ENCODE results near the gene SCRN1. TPM values are rescaled to one million over a fixed set of nuclear protein-coding genes. Genes with fewer than 3 reads are reported as not detected.

SCRN1 gene
- total and polyA plus RNA-seq, 2 of the 13 experiments (the other 11 are each of a cell fraction or from before 2014, with no cell fraction given) = 43.2 to 49.8 TPM

GRCh38 chr7:29989257-29989995 lies at the start of gene SCRN1 (continued):
- TF ChIP-seq, protein P1, sequence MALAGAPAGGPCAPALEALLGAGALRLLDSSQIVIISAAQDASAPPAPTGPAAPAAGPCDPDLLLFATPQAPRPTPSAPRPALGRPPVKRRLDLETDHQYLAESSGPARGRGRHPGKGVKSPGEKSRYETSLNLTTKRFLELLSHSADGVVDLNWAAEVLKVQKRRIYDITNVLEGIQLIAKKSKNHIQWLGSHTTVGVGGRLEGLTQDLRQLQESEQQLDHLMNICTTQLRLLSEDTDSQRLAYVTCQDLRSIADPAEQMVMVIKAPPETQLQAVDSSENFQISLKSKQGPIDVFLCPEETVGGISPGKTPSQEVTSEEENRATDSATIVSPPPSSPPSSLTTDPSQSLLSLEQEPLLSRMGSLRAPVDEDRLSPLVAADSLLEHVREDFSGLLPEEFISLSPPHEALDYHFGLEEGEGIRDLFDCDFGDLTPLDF (CRISPR knock-in tag; IDR thresholded peaks at IDR 0.05) = no peak; the same call in 1 of the 2 replicates
- TF ChIP-seq EED (CRISPR knock-in tag; IDR thresholded peaks at IDR 0.05) (no peak; the same call in 1 of the 2 replicates), SP5 (CRISPR knock-in tag; IDR thresholded peaks at IDR 0.05; ENCODE audit: borderline replicate concordance, low read depth) (no peak), ZNF772 (CRISPR knock-in tag; IDR thresholded peaks at IDR 0.05) (no peak; the same call in 1 of the 2 replicates), SKIL (CRISPR knock-in tag; IDR thresholded peaks at IDR 0.05; ENCODE audit: borderline replicate concordance) (no peak), ZNF329 (CRISPR knock-in tag; IDR thresholded peaks at IDR 0.05; ENCODE audit: low read depth) (no peak; the same call in 1 of the 2 replicates), AGO1 (IDR thresholded peaks at IDR 0.05; ENCODE audit: low read depth, low read length, poor library complexity, severe bottlenecking) (no peak), TRIM24 (CRISPR knock-in tag; IDR thresholded peaks at IDR 0.05) (no peak), CAMTA2 (CRISPR knock-in tag; IDR thresholded peaks at IDR 0.05; ENCODE audit: borderline replicate concordance) (0 out of 2 replicates have a peak, but pooled peaks have one; percentile 55), ZNF781 (CRISPR knock-in tag; IDR thresholded peaks at IDR 0.05; ENCODE audit: borderline replicate concordance, not compliant biosample characterization) (no peak), PBX2 (CRISPR knock-in tag; IDR thresholded peaks at IDR 0.05) (no peak), GTF3A (CRISPR knock-in tag; conservative IDR thresholded peaks at IDR 0.05) (no peak), MLLT10 (CRISPR knock-in tag; IDR thresholded peaks at IDR 0.05) (no peak), SOX6 (IDR thresholded peaks at IDR 0.05) (no peak), SOX6 (CRISPR knock-in tag; IDR thresholded peaks at IDR 0.05) (no peak), TARDBP (CRISPR knock-in tag; IDR thresholded peaks at IDR 0.05) (no peak), ZBTB4 (CRISPR knock-in tag; IDR thresholded peaks at IDR 0.05; ENCODE audit: borderline replicate concordance) (no peak), ZNF597 (CRISPR knock-in tag; IDR thresholded peaks at IDR 0.05) (no peak)
- TF ChIP-seq, protein P2, sequence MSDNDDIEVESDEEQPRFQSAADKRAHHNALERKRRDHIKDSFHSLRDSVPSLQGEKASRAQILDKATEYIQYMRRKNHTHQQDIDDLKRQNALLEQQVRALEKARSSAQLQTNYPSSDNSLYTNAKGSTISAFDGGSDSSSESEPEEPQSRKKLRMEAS (IDR thresholded peaks at IDR 0.05) = peak; percentile 11; the same call in 1 of the 2 replicates

Data from HepG2 (cell line).